ENCODE results near the gene STIP1.
A peak's percentile ranks its signal among the peaks of the same experiment; 100 is the strongest.
"Not testable (repeated sequence)": the region's sequence is repeated elsewhere in the genome, so short reads cannot be mapped to it uniquely, and the experiment has no call there.

STIP1 gene

DNA sequence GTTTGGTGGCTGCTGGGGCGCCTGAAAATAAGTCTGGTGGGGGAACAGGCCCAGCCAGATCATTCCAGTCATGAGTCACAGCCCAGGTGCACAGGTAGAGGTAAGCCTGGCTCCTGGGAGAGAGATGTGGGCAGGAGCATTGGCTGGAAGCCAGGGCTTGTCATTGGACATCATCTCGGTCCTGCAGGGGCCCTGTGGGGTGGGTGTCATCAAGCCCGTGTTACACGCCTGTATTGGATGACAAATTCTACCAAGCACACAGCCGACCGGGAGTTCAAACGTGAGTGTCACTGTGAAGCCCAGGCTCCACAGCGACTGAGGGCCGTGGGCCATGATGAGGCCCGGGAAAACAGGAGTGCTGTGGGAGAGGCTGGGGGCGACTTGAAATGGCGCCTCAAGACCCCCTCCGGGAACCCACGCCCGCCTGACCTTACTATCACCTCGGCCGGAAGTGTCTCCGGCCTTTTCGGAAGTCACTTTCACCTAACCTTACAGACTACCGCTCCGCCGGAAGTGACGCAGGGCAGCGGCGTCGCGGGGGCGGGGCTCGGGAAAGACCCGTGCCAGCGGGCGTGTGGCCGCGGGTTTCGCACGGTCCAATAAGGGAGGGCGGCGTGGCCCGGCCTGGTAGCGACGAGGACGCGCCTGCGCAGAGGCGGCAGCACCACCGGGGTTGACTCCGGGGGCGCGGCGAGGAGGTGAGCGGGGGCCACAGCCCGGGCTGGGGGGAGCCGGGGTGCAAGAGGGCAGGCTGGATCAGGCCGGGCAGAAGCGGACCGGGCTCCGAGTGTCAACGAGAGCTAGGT is 54.7 kb downstream of the STIP1 start, which contains the start of gene FKBP2:
Gene FKBP2 (plus strand): TSS at position 661 of the 806 bp plus-strand sequence. CDS start 1,293 bp downstream, outside the sequence.
- peak; percentile 87 for DNase-seq

DNA sequence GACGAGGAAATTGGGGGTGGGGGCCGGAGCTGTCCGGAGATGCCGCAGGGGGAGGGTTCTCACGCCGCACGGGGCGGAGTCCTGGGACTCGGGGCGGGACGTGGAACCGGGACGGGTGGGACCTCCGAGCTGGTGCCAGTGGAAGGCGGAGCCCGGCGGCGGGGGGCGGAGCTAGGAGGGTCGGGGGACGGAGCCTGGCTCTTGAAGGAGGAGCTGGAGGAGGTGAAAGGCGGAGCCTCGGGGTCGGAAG is 55.2 kb downstream of the STIP1 start:
- no peak for DNase-seq

DNA sequence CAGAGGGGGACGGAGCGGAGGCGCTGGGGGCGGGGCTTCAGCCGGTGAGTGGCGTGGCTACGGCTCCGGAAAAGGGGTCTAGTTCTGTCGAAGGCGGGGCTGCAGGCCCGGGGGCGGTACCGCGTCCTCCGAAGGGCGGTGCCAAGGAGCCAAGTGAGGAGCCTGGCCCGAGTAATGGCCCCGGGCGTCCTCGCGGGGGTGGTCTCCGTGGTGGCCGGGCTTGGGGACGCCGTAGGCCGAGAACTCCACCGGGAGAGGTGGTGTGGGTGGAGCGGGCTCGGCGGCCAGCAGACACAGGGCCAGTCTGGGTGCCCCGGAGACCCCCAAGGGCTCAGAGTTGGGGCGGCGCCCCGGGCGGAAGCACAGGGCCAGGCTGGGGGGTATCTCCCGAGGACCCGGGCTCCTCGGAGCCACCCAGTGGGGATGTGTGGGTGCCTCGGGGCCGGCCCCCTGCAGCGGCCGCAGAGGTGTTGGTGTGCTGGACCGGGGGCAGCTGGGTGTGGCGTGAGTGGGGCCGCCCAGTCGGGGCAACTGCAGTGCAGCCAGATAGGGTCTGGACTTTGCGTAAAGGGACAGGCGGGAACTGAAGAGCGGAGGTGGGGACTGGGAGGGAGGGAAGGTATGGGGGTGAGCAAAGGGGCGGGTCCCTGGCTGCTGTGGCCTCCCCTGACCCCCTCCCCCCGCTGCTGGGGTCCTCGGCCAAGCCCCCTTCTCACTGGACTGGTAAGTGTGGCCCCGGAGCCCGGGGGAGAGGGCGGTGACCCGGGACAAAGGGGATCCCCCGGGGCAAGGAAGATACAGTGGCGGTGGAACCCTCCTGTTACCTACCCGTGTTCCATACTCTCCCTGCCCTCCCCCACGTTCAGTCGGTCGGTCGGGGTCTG is 55.8 kb downstream of the STIP1 start:
- peak; percentile 89 for DNase-seq

DNA sequence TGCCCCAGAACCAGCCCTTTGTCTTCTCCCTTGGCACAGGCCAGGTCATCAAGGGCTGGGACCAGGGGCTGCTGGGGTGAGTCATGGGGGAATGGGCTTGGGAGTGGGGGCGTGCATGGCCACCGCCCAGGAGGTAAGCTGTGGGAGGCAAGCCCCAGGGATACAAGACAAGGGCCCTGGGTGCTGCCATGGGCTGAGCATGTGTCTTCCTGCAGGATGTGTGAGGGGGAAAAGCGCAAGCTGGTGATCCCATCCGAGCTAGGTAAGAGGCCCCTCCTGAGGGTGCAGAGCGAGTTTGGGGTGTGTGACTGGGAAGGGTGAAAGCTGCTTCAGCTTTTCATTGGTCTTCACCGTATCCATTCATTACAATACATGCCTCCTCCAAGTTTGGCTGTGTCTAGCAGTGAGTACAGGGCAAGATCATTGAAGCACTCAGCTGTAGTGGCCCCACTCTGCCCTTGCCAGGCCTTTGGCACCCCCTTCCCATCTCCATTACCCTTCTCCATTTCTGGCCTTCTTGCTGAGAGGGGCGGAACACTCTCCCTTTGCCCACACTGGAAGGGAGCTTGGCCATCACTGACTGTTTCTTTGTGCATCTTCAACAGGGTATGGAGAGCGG is 57.4 kb downstream of the STIP1 start:
- no peak for DNase-seq

DNA sequence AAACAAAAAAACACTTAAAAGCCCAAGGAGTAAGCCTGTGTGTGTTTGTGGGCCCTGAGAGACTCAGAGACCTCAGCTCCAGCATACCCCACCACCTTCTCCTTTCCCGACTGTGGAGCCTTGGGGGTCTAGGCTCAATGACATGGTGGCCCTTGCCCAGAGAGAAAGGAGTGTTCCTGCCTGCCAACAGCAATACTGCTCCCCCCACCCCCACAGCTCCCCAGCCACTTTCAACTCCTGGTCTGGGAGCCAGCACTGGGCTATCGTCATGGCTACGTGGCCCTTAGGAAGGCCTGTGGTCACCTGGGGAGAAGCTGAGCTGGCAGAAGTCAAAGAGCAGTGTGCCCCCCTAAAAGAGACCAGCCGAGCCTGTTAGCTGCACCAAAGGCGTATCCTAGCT is 58.1 kb downstream of the STIP1 start:
- DNase-seq = no peak

DNA sequence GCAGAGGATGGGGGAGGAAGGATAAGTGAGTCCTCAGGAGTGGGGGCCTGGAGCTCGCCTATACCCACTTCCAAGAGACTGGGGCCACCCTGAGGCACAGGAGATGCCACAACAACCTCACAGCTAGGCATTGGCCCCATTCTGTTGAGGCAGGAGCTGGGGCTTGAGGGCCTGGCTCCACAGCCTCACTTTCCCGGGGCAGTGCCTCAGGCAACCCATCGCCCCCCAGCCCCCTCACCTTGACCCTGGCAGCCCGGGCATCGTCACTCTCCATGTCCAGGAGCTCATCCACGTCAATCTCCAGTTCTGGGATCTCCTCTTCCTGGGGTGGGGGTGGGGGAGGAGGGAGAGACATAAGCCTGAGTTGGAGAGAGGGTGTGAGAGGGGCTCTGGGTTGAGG is 59.0 kb downstream of the STIP1 start:
- no peak for DNase-seq

DNA sequence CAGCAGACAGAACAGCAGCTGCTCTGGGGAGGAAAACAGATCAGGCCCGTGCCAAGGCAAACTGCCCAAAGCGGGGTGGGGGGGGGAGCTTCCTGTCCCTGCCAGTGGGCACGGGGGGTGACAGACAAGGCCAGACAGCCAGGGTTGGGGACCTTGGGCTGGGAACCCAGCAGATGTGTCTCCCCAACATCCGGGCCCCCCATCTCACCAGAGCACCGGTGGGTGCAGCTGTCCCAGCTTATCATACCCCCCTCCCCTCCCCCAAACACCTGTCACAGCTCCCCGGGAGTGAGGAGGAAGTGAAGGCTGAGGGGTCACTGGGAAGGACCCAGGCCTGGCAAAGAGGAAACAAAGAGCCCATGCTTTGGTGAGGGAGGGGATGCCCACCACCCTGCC is 59.4 kb downstream of the STIP1 start:
- DNase-seq = no peak

DNA sequence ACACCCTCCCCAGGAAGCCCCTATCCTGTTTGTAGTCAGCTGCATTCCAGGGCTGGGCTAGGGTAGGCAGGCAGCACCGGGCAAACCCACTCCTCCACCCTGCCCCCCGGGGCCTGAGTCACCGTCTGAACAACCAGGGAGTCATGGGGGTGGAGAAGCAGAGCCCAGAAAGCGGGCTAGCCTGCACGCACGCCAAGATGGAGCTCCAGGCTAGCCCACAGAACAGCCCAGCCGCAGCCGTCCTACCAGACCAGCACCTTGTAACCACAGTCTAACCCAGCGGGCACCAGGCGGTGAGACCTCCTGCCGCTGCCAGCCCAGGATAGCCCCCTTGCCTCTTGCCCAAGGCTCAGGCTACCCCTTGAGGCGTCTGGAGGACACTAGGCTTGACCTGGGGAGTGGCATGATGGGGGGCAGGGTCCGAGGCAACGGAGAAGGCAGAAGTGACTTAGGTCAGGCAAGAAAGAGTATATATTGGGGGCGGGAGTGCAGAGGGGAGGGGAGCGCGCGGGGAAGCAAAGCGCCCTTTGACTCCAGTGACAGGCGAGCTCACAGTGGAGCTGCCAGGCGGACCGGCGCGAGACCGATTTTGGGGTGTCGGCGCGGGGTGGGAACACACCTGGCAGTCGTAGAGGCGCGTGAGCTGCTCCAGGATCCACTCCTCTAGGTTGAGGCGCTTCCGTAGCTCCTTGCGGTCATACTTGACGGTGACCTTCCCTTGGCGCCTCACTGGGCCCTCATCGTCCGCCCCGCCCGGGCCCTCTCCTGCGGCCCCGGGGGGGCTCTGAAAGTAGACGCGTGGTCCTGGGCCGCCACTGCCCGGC is 60.0 kb downstream of the STIP1 start:
- DNase-seq = no peak

DNA sequence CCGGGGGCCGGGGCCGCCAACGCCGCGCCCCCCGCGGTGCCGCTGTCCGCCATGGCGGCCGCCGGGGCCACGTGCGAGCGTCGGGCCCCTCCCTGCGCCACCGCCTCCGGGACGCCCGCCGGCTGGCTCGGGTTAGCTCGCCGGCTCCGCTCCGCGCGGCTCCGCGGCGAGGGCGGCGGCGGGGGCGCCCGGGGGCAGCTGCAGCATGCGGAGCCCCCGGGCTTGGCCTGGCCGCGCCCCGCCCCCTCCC is 60.6 kb downstream of the STIP1 start:
- not testable (repeated sequence) for DNase-seq

DNA sequence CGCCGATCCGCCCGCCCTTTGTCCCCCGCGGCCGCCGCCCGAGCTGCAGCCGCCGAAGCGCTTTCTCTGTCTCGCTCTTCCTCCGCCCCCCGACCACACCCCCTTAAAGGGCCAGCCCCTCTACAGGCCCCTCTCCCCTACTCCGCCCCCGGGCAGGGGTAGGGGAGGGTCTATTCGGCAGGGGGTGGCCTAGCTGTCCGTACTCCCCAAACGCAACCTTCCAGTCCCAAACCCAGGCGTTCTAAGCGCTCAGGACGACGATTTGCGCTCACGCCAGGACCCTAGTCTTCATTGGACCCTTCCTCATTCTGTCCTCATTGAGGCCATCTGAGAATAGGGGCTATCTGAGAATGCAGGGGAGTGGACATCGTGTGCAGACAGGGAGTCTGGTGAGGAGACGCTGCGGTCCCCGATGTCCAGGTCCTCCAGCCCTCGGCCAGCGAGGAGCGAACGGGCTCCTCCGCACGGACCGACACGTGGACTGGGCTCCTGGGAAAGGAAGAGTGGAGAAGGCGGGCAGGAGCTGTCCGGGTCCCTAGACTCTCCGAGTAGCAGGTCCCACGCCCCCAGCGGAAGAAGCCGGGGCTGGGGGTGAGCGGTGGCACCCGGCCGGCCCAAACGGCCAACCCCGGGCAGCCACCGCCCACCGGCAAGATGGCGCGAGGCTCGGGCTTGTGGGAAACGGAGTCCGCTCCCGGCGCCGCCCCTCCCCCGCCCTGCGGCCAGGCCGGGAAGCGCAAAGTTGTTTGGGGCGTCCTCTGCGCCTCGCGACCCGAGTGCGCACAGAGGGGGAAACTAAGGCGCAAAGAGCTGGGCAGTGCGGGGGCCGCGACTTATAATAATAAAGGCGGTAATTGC is 61.1 kb downstream of the STIP1 start, which contains the start of gene PPP1R14B:
Gene PPP1R14B (minus strand): TSS at position 73 of the 858 bp plus-strand sequence. CDS start 270 bp downstream, outside the sequence.
- DNase-seq = peak; percentile 63

DNA sequence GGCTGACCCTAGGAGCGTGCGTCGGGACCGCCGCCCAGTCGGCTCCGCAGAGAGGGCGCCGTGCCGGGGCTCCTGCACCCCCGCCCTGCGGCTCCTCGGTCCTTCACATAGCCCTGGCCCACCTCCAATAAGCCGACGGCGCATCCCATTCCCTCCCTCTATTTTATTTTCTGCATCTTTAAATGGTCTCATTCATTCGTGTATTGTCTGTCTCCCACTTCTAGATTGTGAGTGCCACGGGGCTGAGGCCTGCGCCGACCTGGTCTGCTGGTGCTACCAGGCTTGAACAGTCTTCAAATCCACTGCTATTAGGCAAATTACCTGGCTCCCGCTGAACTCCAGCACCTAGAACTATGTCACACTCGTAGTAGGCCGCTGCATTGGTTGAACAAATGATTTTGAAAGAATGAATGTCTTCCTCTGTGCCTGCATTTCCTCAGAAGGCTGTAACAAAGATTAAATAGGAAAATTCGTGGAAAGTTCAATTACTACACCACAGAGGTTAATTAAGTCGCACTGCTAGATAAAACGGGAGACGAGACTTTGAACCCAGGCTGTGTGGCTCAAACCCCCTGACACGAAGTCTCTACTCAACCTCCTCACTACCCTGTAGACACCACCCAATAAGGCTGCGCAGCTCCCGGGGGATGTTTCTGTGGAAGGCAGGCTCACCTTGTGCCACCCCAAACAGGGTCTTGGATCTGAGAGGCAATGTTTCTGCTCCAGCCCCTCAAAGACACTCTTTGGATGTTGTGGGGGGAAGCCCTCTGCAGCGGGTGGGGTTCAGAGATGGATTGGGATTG is 62.0 kb downstream of the STIP1 start:
- DNase-seq = no peak

DNA sequence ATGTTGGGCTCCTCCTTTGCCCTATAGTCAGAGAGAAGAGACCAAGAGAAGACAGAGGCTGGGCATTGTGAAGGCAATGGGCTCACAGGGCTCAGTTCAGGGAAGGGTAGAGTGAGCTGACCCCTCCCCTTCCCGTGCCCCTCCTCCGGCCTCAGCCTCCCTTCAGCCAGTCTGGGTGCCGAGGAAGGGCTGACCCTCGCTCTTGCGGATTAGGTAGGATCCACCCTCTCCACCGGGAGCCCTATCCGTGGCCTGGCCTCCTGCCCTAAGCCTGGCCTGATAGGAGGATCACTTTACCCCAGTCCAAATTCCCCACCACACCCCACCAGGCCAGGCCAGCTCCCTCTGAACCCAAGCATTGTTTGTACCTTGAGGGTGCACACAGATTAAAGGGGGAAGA is 62.6 kb downstream of the STIP1 start:
- DNase-seq = no peak

DNA sequence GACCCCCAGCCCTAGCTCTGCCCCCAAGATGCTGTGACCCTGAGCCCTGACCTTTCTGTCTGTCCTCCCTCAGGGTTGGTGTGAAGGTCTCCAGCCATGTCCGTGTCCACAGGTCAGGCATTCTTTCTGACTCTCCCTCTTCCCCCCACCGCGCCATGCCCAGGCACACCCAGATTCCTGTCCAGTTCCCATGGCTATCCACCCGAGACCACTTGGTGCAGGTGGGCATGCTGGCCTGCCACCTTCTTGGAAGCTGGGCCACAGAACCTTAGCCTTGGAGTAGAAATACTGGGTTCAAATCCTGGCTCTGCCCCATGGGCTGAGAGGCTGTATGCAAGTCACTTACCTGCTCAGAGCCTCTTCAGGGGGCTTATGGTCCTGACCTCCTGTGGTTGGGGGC is 63.1 kb downstream of the STIP1 start:
- no peak for DNase-seq

DNA sequence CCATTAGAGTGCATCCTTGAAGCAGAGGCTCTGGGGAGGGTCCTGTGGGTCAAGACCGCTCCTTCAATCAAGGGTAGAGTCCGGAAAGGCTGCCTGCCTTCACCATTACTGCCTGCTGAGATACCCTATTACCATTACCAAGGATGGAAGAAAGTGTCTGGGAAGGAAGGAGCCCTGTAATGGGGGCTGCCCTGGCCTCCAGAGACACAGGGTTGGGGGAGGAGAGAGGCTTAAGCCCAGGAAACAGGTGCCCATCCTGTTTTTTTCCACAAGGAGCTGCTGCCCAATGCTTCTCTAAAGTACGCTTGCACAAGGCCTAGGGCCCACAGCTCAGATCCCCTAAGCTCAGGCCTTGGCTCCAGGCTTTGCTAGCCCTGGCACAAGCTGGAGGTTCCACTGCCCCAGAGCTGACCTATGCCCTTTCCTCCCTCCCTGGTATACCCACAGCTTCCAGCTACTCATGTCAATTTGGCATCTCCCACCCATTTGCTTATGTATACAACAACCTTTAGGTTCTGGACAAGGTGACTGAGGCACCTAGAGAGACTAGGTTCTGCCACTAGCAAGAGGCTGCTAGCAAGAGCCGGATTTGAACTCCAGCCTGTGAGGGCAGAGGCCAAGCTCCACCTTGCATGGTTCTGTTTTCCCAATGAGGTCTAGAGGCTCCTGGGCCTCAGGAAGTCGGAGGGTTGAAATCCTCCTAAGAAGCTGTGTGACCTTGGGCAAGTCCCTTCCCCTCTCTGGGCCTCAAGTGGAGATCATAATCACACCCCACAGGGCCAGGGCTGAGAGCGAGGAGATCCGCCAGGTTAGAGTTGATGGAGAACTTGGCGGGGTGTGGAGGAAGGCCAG is 63.8 kb downstream of the STIP1 start:
- no peak for DNase-seq

DNA sequence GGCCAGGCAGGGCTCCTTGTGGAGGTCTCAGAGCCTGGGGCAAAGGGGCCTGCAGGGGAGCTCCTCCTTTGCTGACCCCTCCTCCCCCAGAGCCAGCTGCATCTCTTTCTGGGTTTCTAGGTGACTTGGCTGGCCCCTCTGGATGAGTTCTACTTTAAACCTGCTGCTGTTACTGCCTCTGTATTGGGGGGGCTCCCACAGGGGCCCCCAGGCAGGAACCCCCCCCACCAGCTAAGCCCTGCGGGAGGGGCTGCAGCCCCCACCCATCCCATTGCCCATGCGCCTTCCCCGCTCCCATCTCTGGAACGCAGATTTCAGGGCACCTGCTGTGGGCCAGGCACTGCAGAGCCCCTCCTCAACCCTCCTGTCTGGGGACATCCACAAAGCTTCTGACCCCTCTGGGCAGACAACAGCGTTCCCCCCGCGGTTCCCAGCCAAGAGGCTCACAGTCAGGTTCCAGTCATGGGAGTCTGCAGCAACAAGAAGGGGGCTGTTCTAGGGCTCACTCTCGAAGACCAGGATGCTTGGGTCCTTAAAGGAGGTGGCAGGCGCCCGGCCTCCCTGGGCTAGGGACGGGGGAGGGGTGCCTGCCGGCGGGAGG is 64.5 kb downstream of the STIP1 start:
- DNase-seq = no peak

DNA sequence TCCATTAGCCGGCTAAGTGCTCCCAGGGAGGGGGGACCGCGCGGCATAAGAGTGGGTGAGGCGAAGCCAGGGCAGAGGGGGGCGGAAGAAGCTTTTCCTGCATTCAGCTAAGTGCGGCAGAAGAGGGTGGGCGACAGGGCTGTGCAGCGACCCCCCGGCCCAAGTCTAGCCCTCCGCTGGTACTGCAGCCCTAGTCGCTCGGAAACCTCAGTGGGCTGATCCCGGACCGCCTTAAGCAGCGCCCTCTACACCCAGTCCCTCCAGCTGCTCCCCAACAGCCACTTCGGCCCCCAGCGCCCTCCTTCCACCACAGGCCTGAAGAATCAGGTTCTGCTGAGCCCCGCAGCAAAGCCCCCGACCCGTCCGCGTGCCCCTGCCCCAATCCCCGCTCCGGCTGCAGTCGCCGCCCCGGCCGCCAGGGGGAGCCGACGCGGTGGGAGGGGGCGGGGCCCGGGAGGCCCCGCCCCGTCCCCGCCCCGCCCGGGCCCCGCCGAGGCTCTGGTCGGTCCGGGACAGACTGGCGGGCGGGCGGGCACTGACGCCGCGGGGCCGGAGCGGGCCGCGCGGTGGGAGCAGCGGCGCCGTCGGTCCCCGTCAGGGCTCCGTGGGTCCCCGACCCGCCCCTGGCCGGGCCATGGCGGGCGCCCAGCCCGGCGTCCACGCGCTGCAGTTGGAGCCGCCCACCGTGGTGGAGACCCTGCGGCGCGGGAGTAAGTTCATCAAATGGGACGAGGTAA is 65.2 kb downstream of the STIP1 start, which contains the start of gene PLCB3:
Gene PLCB3 (plus strand): TSS at position 515 of the 737 bp plus-strand sequence. CDS start 120 bp downstream, at position 635.
- no peak for DNase-seq

DNA sequence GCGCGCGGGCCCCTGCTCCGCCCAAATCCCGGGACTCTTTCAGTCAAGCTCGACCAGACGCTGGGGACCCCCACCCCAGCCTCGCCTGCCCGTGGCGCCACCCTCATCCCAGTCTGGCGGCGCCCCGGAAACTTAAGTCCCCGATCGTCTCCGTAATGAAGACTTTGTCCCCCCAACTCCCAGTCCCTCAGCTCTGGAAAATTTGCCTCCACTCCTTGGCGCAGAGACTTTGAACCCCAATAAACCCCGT is 65.7 kb downstream of the STIP1 start:
- no peak for DNase-seq

DNA sequence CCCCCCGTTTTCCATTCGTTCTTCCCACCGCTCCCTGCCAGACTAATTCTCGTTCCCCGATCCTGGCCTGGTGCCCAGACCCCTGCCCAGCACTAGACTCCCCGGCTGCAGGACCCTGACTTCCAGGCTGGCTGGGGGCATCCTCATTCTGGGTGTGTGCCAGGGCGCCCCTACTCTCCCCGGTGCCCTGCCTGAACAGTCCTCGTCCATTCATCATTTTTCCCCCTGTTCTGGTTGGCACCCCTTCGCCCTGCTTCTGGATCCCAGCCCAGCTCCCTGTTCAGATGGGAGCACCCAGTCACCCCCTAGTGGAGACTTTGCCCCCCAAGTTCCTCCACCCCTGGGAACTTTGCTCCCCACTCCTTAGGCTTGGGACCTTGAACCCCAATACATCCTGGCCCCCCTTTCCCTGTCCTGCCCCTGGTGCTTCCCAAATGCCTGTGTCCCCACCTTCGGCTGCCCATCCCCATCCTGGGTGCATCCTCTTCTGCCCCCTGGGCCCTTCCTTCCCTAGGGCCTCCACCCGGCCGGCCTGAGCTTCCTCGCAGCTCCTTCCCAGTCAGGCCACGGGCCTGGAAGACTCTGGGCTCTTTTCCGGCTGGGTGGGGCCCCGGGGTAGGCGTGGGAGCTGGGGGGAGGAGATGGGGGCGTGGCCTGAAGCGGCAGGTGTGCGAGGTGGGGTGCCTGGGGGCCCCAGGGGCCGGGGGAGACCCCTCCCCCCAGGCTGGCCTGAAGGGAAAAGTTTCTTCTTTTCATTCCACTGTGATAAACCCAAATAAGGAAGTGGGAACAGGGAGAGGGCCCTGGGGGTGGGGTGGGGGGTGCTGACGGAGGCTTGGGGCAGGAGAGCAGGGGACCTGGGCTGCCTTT is 66.3 kb downstream of the STIP1 start:
- DNase-seq = no peak

Data from NCI-H1048 (cell line).